AG08395 (cell line): Measurements from ENCODE around the gene GALNT14.

ENCODE experiments used
- DNase-seq: peaks from one replicate; pipeline ENCODE4 v3.0.0; 2012; ENCODE audit warnings: mixed read lengths, low spot score

Gene GALNT14

GRCh38 chr2:31011587-31011986 lies 126.7 kb downstream of the GALNT14 start:
- DNase-seq: no peak

- no peak for DNase-seq
These were observed 129.6 kb downstream of the GALNT14 start for GRCh38 chr2:31008561-31009114.

GRCh38 chr2:31004257-31004656 lies 134.0 kb downstream of the GALNT14 start:
- DNase-seq: no peak

- DNase-seq: no peak
These were observed 134.5 kb downstream of the GALNT14 start for GRCh38 chr2:31003749-31004148.

GRCh38 chr2:31002537-31003150 lies 135.6 kb downstream of the GALNT14 start:
- no peak for DNase-seq

- DNase-seq: no peak
These were observed 137.3 kb downstream of the GALNT14 start for GRCh38 chr2:31000970-31001369.

GRCh38 chr2:30998672-30999071 lies 139.6 kb downstream of the GALNT14 start:
- no peak for DNase-seq

GRCh38 chr2:30997979-30998378 lies 140.3 kb downstream of the GALNT14 start:
- DNase-seq: no peak

GRCh38 chr2:30994227-30995056 lies 143.8 kb downstream of the GALNT14 start:
- DNase-seq: no peak

GRCh38 chr2:30992781-30993180 lies 145.5 kb downstream of the GALNT14 start:
- no peak for DNase-seq

- no peak for DNase-seq
These were observed 147.6 kb downstream of the GALNT14 start for GRCh38 chr2:30990671-30991070.

GRCh38 chr2:30990176-30990575 lies 148.1 kb downstream of the GALNT14 start:
- no peak for DNase-seq

- DNase-seq: no peak
These were observed 148.5 kb downstream of the GALNT14 start for GRCh38 chr2:30989746-30990145.

- no peak for DNase-seq
These were observed 150.7 kb downstream of the GALNT14 start for GRCh38 chr2:30987566-30987965.

GRCh38 chr2:30986231-30986580 lies 152.0 kb downstream of the GALNT14 start:
- DNase-seq: no peak

GRCh38 chr2:30985493-30986230 lies 152.6 kb downstream of the GALNT14 start:
- DNase-seq: no peak

GRCh38 chr2:30984148-30984547 lies 154.1 kb downstream of the GALNT14 start:
- no peak for DNase-seq

- DNase-seq: no peak
These were observed 156.7 kb downstream of the GALNT14 start for GRCh38 chr2:30981510-30981909.

- no peak for DNase-seq
These were observed 157.1 kb downstream of the GALNT14 start for GRCh38 chr2:30981096-30981495.

GRCh38 chr2:30979822-30980245 lies 158.4 kb downstream of the GALNT14 start:
- peak; percentile 75 for DNase-seq

GRCh38 chr2:30978854-30979253 lies 159.4 kb downstream of the GALNT14 start:
- no peak for DNase-seq

- no peak for DNase-seq
These were observed 160.2 kb downstream of the GALNT14 start for GRCh38 chr2:30978044-30978443.

GRCh38 chr2:30975156-30975555 lies 163.1 kb downstream of the GALNT14 start:
- no peak for DNase-seq
